Astrocyte (in vitro differentiated cells and primary cell): ENCODE results near the gene C12orf56.

ENCODE experiments used
- CTCF ChIP-seq: IDR thresholded peaks from 2 replicates; pipeline ENCODE4 v1.5.1; 2011; ENCODE audit warnings: low read depth, mild to moderate bottlenecking, inconsistent platforms, low read length, moderate library complexity; ENCODE audit not compliant: insufficient read depth
- EZH2 ChIP-seq: IDR thresholded peaks from 2 replicates; pipeline ENCODE4 v1.6.1; 2012; ENCODE audit warnings: mild to moderate bottlenecking, low read length, inconsistent platforms; ENCODE audit not compliant: insufficient read depth

- no peak for TF ChIP-seq CTCF
- no peak for TF ChIP-seq EZH2
These were observed 40.3 kb upstream of the C12orf56 start for GRCh38 chr12:64430886-64431285.
